Loucy (cell line): ENCODE data around the gene ADAM11.

Experiments
- H2AFZ ChIP-seq: fragments of 200-600 bp; sonication (generic); 2 replicates; pipeline ENCODE4 v1.6.0; 2016; ENCODE audit warnings: antibody characterized with exemption, mild to moderate bottlenecking, low read length, moderate library complexity
- H3F3A ChIP-seq: fragments of 200-600 bp; 2 replicates; pipeline ENCODE4 v1.6.0; 2016; ENCODE audit warnings: antibody characterized with exemption, low read depth, mild to moderate bottlenecking
- H3K27me3 ChIP-seq: fragments of 200-600 bp; sonication (generic); 2 replicates; pipeline ENCODE4 v1.6.1; 2014; ENCODE audit warnings: low read length, mild to moderate bottlenecking; ENCODE audit not compliant: insufficient read depth, poor library complexity, severe bottlenecking
- H3K36me3 ChIP-seq: fragments of 200-600 bp; sonication (generic); 2 replicates; pipeline ENCODE4 v1.6.1; 2016; ENCODE audit warnings: low read length; ENCODE audit not compliant: insufficient read depth
- H3K4me1 ChIP-seq: fragments of 200-600 bp; sonication (generic); 2 replicates; pipeline ENCODE4 v1.5.1; 2014; ENCODE audit warnings: low read length, mild to moderate bottlenecking; ENCODE audit not compliant: insufficient read depth, poor library complexity, severe bottlenecking
- H3K4me2 ChIP-seq: fragments of 200-600 bp; sonication (generic); 2 replicates; pipeline ENCODE4 v1.6.0; 2014; ENCODE audit warnings: antibody characterized with exemption, low read length, low read depth, mild to moderate bottlenecking; ENCODE audit not compliant: poor library complexity, severe bottlenecking
- H3K4me3 ChIP-seq: fragments of 200-600 bp; sonication (generic); 2 replicates; pipeline ENCODE4 v1.5.1; 2014; ENCODE audit warnings: low read length, mild to moderate bottlenecking, mixed read lengths; ENCODE audit not compliant: poor library complexity, severe bottlenecking
- H3K79me2 ChIP-seq: fragments of 200-600 bp; sonication (generic); 2 replicates; pipeline ENCODE4 v1.6.1; 2014; ENCODE audit warnings: low read length; ENCODE audit not compliant: insufficient read depth
- H3K9ac ChIP-seq: fragments of 200-600 bp; sonication (generic); 2 replicates; pipeline ENCODE4 v1.6.0; 2014; ENCODE audit warnings: mild to moderate bottlenecking, low read depth, low read length, moderate library complexity; ENCODE audit not compliant: poor library complexity, severe bottlenecking
- H3K9me2 ChIP-seq: fragments of 200-600 bp; sonication (generic); replicated peaks from 2 replicates; pipeline ENCODE4 v1.6.1; 2016; ENCODE audit warnings: low read depth, low read length, mixed read lengths
- H3K9me3 ChIP-seq: fragments of 200-600 bp; sonication (generic); 2 replicates; pipeline ENCODE4 v1.6.1; 2014; ENCODE audit warnings: mild to moderate bottlenecking, antibody characterized with exemption, low read length, low read depth; ENCODE audit not compliant: insufficient read depth
- H4K20me1 ChIP-seq: fragments of 200-600 bp; sonication (generic); 2 replicates; pipeline ENCODE4 v1.6.0; 2014; ENCODE audit warnings: antibody characterized with exemption, low read length, mild to moderate bottlenecking; ENCODE audit not compliant: insufficient read depth, poor library complexity, severe bottlenecking
- CTCF ChIP-seq: fragments of 200-600 bp; sonication (generic); conservative IDR thresholded peaks from 2 replicates; pipeline ENCODE4 v1.5.1; 2014; ENCODE audit warnings: mild to moderate bottlenecking, antibody characterized with exemption, low read length
- EZH2phosphoT487 ChIP-seq: fragments of 200-600 bp; IDR thresholded peaks from 2 replicates; pipeline ENCODE4 v1.6.1; 2018; ENCODE audit warnings: antibody characterized with exemption, mild to moderate bottlenecking, moderate library complexity, borderline replicate concordance

ADAM11 gene

GRCh38 chr17:44760474-44761308 lies 1.9 kb downstream of the ADAM11 start:
- no peaks in the 10 kb centered on the region for H3K9me2 ChIP-seq
- H3K4me2 ChIP-seq, result no peak overlapping the region
- H3K79me2 ChIP-seq, result no peaks in the 10 kb centered on the region
- H3K4me3 ChIP-seq, result no peak overlapping the region
- H4K20me1 ChIP-seq, result no peaks in the 10 kb centered on the region
- H3F3A ChIP-seq, result no peaks in the 10 kb centered on the region
- H3K4me1 ChIP-seq, result peaks cover 8% of the 10 kb centered on the region
- no peaks in the 10 kb centered on the region for H3K27me3 ChIP-seq
- no peaks in the 10 kb centered on the region for H3K9me3 ChIP-seq
- no peak overlapping the region for H2AFZ ChIP-seq
- no peak overlapping the region for H3K9ac ChIP-seq
- H3K36me3 ChIP-seq, result no peaks in the 10 kb centered on the region
- TF ChIP-seq CTCF (no peak), EZH2phosphoT487 (no peak)

- Histone ChIP-seq H3K9me3 (no peaks in the 10 kb centered on the region), H3K4me2 (no peak overlapping the region), H3K9me2 (no peaks in the 10 kb centered on the region), H4K20me1 (no peaks in the 10 kb centered on the region), H3K27me3 (no peaks in the 10 kb centered on the region), H3K9ac (no peak overlapping the region), H3K79me2 (no peaks in the 10 kb centered on the region), H3K4me3 (no peak overlapping the region), H2AFZ (no peak overlapping the region), H3F3A (no peaks in the 10 kb centered on the region), H3K36me3 (no peaks in the 10 kb centered on the region), H3K4me1 (peaks cover 9% of the 10 kb centered on the region)
- TF ChIP-seq CTCF (no peak), EZH2phosphoT487 (no peak)
Measured at GRCh38 chr17:44761932-44762810, 3.4 kb downstream of the ADAM11 start.

GRCh38 chr17:44763170-44763569 lies 4.4 kb downstream of the ADAM11 start:
- no peaks in the 10 kb centered on the region for H3F3A ChIP-seq
- H2AFZ ChIP-seq, result no peak overlapping the region
- no peaks in the 10 kb centered on the region for H3K9me2 ChIP-seq
- no peaks in the 10 kb centered on the region for H4K20me1 ChIP-seq
- H3K4me2 ChIP-seq, result no peak overlapping the region
- no peak overlapping the region for H3K4me3 ChIP-seq
- no peaks in the 10 kb centered on the region for H3K9me3 ChIP-seq
- no peaks in the 10 kb centered on the region for H3K36me3 ChIP-seq
- no peaks in the 10 kb centered on the region for H3K27me3 ChIP-seq
- TF ChIP-seq CTCF (no peak), EZH2phosphoT487 (no peak)
- H3K79me2 ChIP-seq, result no peaks in the 10 kb centered on the region
- peaks cover 19% of the 10 kb centered on the region for H3K4me1 ChIP-seq
- no peak overlapping the region for H3K9ac ChIP-seq
